Lower leg skin (tissue), 4 donors: ENCODE data around the gene VAT1L. TPM values are rescaled to one million over a fixed set of nuclear protein-coding genes. Genes with fewer than 3 reads are reported as not detected.

ENCODE experiments used
- DNase-seq, 2 donors: peaks; one replicate each; pipeline ENCODE4 v3.0.0-alpha.2; 2019; ENCODE audit warnings: low spot score in 2 of 2
- H3K4me3 ChIP-seq: fragments of 200-600 bp; sonication (generic); 2 replicates; pipeline ENCODE4 v1.5.1; 2017; ENCODE audit warnings: mild to moderate bottlenecking, low read depth; ENCODE audit not compliant: poor library complexity, severe bottlenecking
- CTCF ChIP-seq, 3 donors: fragments of 450-650 bp; IDR thresholded peaks; one replicate each; pipeline ENCODE4 v1.5.1; 2016; ENCODE audit warnings: antibody characterized with exemption in 3 of 3, mild to moderate bottlenecking in 3 of 3, moderate library complexity in 2 of 3
- POLR2A ChIP-seq, 2 donors: fragments of 450-650 bp; IDR thresholded peaks; one replicate each; pipeline ENCODE4 v1.6.1; 2016 to 2017; ENCODE audit warnings: antibody characterized with exemption in 2 of 2, mild to moderate bottlenecking in 1 of 2, moderate library complexity in 1 of 2
- WGBS, 2 donors: methylation state at CpG; one replicate each; pipeline ENCODE4 v1.1.5; 2018; 5-methylcytosine and 5-hydroxymethylcytosine counted together
- intact Hi-C: fragments of 100-400 bp; cut with DNase I; formaldehyde crosslinking; loops from one replicate; pipeline ENCODE4 v1.15.0; 2023; ENCODE audit warnings: low total_unique reads
- total RNA-seq, 4 donors: library from RNA; depleted of rRNA; stranded (reverse); fragments of >200 nt; gene quantifications; one replicate each; pipeline ENCODE4 v1.1.0, GENCODE V29; 2016

The VAT1L gene, protein sequence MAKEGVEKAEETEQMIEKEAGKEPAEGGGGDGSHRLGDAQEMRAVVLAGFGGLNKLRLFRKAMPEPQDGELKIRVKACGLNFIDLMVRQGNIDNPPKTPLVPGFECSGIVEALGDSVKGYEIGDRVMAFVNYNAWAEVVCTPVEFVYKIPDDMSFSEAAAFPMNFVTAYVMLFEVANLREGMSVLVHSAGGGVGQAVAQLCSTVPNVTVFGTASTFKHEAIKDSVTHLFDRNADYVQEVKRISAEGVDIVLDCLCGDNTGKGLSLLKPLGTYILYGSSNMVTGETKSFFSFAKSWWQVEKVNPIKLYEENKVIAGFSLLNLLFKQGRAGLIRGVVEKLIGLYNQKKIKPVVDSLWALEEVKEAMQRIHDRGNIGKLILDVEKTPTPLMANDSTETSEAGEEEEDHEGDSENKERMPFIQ
- total RNA-seq = under 1 TPM in 2 of 4 donors, not detected in 2; 0.10 to 0.36 TPM

DNA sequence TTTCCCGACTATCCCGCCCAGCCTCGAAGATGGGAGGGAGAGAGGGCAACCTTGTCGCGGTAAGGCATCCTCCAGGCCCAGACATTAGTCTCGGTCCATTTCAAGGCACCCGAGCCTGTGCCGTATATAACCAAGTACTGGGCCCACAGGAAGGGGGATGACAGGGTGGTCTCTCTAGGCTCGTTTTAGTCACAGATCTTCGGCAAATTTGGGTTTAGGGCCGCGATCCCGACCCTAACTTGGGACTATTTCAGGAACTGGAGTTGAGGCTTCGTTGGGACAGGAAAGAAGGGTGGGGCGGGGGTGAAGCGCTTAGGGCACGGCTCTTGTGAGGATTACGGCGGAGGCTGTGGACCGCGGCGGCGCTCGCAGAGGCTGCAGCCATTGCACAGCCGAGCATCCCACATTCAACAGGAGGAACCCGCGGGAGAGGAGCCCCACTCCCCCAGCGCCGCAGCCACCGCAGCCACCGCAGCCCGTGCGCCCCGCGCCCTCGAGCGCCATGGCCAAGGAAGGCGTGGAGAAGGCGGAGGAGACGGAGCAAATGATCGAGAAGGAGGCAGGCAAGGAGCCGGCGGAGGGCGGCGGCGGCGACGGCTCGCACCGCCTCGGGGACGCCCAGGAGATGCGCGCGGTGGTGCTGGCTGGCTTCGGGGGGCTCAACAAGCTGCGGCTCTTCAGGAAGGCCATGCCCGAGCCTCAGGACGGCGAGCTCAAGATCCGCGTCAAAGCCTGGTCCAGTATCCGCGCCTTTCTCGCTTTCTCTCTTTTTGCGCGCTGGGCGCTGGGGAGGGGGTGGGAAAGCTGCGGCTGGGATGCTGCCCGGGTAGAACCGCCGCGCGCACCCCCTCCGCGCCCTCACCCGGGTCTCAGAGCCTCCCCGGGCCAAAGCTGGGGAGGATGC, at the start of gene VAT1L:
Gene VAT1L, plus strand, starts transcription at position 384 of the 904 bp plus-strand sequence. Its CDS starts 119 bp downstream, at position 503.
- 0 to 1% methylated on average over 50 to 77 of the region's 78 CpGs for WGBS, 2 donors
- TF ChIP-seq POLR2A (IDR thresholded peaks at IDR 0.05) = no peak
- TF ChIP-seq CTCF (IDR thresholded peaks at IDR 0.05) = no peak
- no peak for DNase-seq
- no peak within 1 kb of the TSS for H3K4me3 ChIP-seq
- intact Hi-C loops = no loop called here

DNA sequence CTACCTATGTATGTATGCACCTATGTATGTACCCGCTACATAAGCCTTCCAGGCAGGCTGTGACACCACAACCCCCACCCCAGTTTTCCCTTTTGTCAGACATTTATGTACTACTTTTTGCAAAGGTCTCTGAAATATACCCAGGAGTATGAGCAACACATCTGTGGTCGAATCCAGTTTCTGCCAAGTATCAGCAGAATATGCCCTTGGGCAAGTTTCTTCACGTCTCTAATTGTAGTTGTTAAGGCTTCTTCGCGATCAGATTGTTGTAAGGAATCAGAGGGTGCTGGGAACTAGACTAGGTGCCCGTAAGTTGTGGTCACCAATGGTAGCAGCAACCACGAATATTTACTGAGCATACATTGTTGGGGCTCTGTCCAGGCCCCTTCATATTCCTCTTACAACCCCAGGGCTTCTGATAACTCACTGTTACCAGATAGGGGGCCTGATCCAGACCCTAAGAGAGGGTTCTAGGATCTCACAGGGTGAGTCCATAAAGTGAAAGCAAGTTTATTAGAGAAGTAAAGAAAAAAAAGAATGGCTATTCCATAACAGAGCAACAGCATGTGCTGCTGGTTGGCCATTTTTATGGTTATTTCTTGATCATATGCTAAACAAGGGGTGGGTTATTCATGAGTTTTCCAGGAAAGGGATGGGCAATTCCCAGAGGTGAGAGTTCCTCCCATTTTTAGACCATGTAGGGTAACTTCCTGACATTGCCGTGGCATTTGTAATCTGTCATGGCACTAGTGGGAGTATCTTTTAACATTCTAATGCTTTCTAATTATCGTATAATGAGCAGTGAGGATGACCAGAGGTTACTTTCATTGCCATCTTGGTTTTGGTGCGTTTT, 49.4 kb upstream of the VAT1L start:
- no peak for DNase-seq
- intact Hi-C loops = no loop called here
- 72 to 73% methylated on average over 10 of the region's 10 CpGs for WGBS, 2 donors
- TF ChIP-seq POLR2A (IDR thresholded peaks at IDR 0.05) (no peak), CTCF (IDR thresholded peaks at IDR 0.05) (no peak)
- no peak overlapping the region for H3K4me3 ChIP-seq

GRCh38 chr16:77739559-77739892, 48.8 kb upstream of the VAT1L start:
- intact Hi-C loops = no loop called here
- H3K4me3 ChIP-seq = no peak overlapping the region

GRCh38 chr16:77744141-77744540, 44.2 kb upstream of the VAT1L start:
- H3K4me3 ChIP-seq = no peak overlapping the region
- intact Hi-C loops = no loop called here
- 67 to 77% methylated on average over 4 of the region's 4 CpGs for WGBS, 2 donors
- no peak for TF ChIP-seq POLR2A (IDR thresholded peaks at IDR 0.05)
- no peak for TF ChIP-seq CTCF (IDR thresholded peaks at IDR 0.05)
- DNase-seq = no peak

More at GRCh38 chr16:77739559-77739892, 48.8 kb upstream of the VAT1L start:
- 65 to 70% methylated on average over 1 of the region's 1 CpG for WGBS, 2 donors
- TF ChIP-seq CTCF (IDR thresholded peaks at IDR 0.05) = no peak
- TF ChIP-seq POLR2A (IDR thresholded peaks at IDR 0.05) = no peak
- no peak for DNase-seq

GRCh38 chr16:77745972-77746371, 42.4 kb upstream of the VAT1L start:
- H3K4me3 ChIP-seq = no peak overlapping the region
- 51 to 72% methylated on average over 1 of the region's 1 CpG for WGBS, 2 donors
- intact Hi-C loops = no loop called here
- no peak for DNase-seq
- TF ChIP-seq CTCF (IDR thresholded peaks at IDR 0.05) (no peak), POLR2A (IDR thresholded peaks at IDR 0.05) (no peak)
